CD8-positive, alpha-beta memory T cell (primary cell): ENCODE data around the gene TSPOAP1. TPM values are rescaled to one million over a fixed set of nuclear protein-coding genes. Genes with fewer than 3 reads are reported as not detected.

ENCODE experiments used
- CTCF ChIA-PET: fragments of 350-600 bp; sonication (Branson Sonifier 250); formaldehyde crosslinking; loops from one replicate; lab custom pipeline; 2021; ENCODE audit warnings: antibody characterized with exemption; lab: Charles Lee
- POLR2A ChIA-PET: fragments of 350-600 bp; sonication (Branson Sonifier 250); formaldehyde crosslinking; loops from one replicate; lab custom pipeline; 2021; ENCODE audit warnings: antibody characterized with exemption; lab: Charles Lee
- DNase-seq, 5 donors: peaks; one replicate each; pipeline versions ENCODE4 v3.0.0 to v3.0.0-alpha.2; 2020 to 2022; ENCODE audit warnings: mixed read lengths in 1 of 5
- H3K27ac ChIP-seq: one replicate; pipeline ENCODE4 v1.7.0; 2013; ENCODE audit warnings: low read depth, mild to moderate bottlenecking, low read length, moderate library complexity
- H3K27me3 ChIP-seq: 2 replicates; pipeline ENCODE4 v1.7.0; 2013; ENCODE audit warnings: low read length, mild to moderate bottlenecking; ENCODE audit not compliant: insufficient read depth, poor library complexity, severe bottlenecking
- H3K36me3 ChIP-seq: 2 replicates; pipeline ENCODE4 v1.7.0; 2013; ENCODE audit warnings: mild to moderate bottlenecking, low read length, moderate library complexity; ENCODE audit not compliant: insufficient read depth
- H3K4me1 ChIP-seq: 2 replicates; pipeline ENCODE4 v1.7.0; 2013; ENCODE audit warnings: mild to moderate bottlenecking, low read length, moderate library complexity; ENCODE audit not compliant: insufficient read depth
- H3K4me3 ChIP-seq: 2 replicates; pipeline ENCODE4 v1.7.0; 2013; ENCODE audit warnings: mild to moderate bottlenecking, low read length
- H3K9me3 ChIP-seq: 2 replicates; pipeline ENCODE4 v1.7.0; 2013; ENCODE audit warnings: mild to moderate bottlenecking, low read length
- H3K27ac Mint-ChIP-seq, 8 donors: one replicate each; pipeline ENCODE4 v1.8.0; 2020 to 2021; ENCODE audit warnings: mixed read lengths in 8 of 8, mild to moderate bottlenecking in 6 of 8, inconsistent platforms in 3 of 8, moderate library complexity in 3 of 8
- H3K27me3 Mint-ChIP-seq, 2 donors: one replicate each; pipeline ENCODE4 v1.8.0; 2020 to 2021; ENCODE audit warnings: mixed read lengths in 2 of 2, mild to moderate bottlenecking in 1 of 2, moderate library complexity in 1 of 2
- H3K36me3 Mint-ChIP-seq, 3 donors: one replicate each; pipeline ENCODE4 v1.8.0; 2020 to 2021; ENCODE audit warnings: mixed read lengths in 3 of 3, inconsistent platforms in 1 of 3, mild to moderate bottlenecking in 1 of 3
- H3K4me1 Mint-ChIP-seq, 3 donors: one replicate each; pipeline ENCODE4 v1.8.0; 2020 to 2021; ENCODE audit warnings: mixed read lengths in 3 of 3, inconsistent platforms in 1 of 3, mild to moderate bottlenecking in 1 of 3
- H3K4me3 Mint-ChIP-seq, 7 donors: one replicate each; pipeline ENCODE4 v1.8.0; 2020 to 2021; ENCODE audit warnings: mixed read lengths in 7 of 7, mild to moderate bottlenecking in 6 of 7, moderate library complexity in 4 of 7, inconsistent platforms in 2 of 7
- H3K9me3 Mint-ChIP-seq, 5 donors: one replicate each; pipeline ENCODE4 v1.8.0; 2020 to 2022; ENCODE audit warnings: mixed read lengths in 5 of 5, mild to moderate bottlenecking in 3 of 5, moderate library complexity in 2 of 5, inconsistent platforms in 1 of 5
- polyA plus RNA-seq: library from polyadenylated mRNA; unstranded; fragments of 300-500 nt; fragmentation: Illumina TruSeq; gene quantifications from one replicate; pipeline ENCODE4 v1.2.3, GENCODE V29; 2021
- total RNA-seq, 2 experiments: library from RNA; stranded (reverse); gene quantifications; one replicate each; pipeline ENCODE4 v1.2.3, GENCODE V29; 2021

Gene TSPOAP1
- total and polyA plus RNA-seq, 3 experiments from 2014 or later: 4.0 to 15.0 (median 14.4) TPM

GRCh38 chr17:58277802-58278595, 50.6 kb downstream of the TSPOAP1 start:
- H3K4me1 ChIP-seq: no peaks in the 10 kb centered on the region
- no peak overlapping the region for H3K27ac ChIP-seq
- Mint-ChIP-seq H3K27me3 (peaks cover 14 to 45% of the 10 kb centered on the region in 2 donors), H3K9me3 (no peaks in the 10 kb centered on the region), H3K4me1 (peaks cover 0 to 9% (median 7%) of the 10 kb centered on the region in 3 donors), H3K27ac (peak overlapping the region in 1 of 8 donors; percentile 78), H3K4me3 (no peak overlapping the region), H3K36me3 (no peaks in the 10 kb centered on the region)
- CTCF ChIA-PET: no interaction called here
- no peaks in the 10 kb centered on the region for H3K9me3 ChIP-seq
- POLR2A ChIA-PET: no interaction called here
- H3K27me3 ChIP-seq: no peaks in the 10 kb centered on the region
- no peaks in the 10 kb centered on the region for H3K36me3 ChIP-seq
- DNase-seq: no peak
- H3K4me3 ChIP-seq: no peak overlapping the region

- no peaks in the 10 kb centered on the region for H3K27me3 ChIP-seq
- no peak overlapping the region for H3K27ac Mint-ChIP-seq
- POLR2A ChIA-PET: no interaction called here
These were observed 51.3 kb downstream of the TSPOAP1 start for GRCh38 chr17:58277107-58277801.

GRCh38 chr17:58276423-58276822, 52.2 kb downstream of the TSPOAP1 start:
- no peaks in the 10 kb centered on the region for H3K9me3 ChIP-seq
- Mint-ChIP-seq H3K36me3 (no peaks in the 10 kb centered on the region), H3K27me3 (peaks cover 15 to 48% of the 10 kb centered on the region in 2 donors), H3K9me3 (no peaks in the 10 kb centered on the region), H3K27ac (no peak overlapping the region), H3K4me3 (no peak overlapping the region), H3K4me1 (peaks cover 0 to 9% (median 7%) of the 10 kb centered on the region in 3 donors)
- no peak overlapping the region for H3K4me3 ChIP-seq
- CTCF ChIA-PET: interaction anchor here (1.2 kb wide), 1 partner anchor 27 kb away, joined by 3 read pairs; no protein-coding TSS in a partner anchor
- no peaks in the 10 kb centered on the region for H3K36me3 ChIP-seq
- POLR2A ChIA-PET: no interaction called here
- H3K27me3 ChIP-seq: no peaks in the 10 kb centered on the region
- DNase-seq: no peak
- H3K27ac ChIP-seq: no peak overlapping the region
- H3K4me1 ChIP-seq: no peaks in the 10 kb centered on the region

More at GRCh38 chr17:58277107-58277801, 51.3 kb downstream of the TSPOAP1 start:
- H3K9me3 Mint-ChIP-seq: no peaks in the 10 kb centered on the region
- no peak overlapping the region for H3K4me3 ChIP-seq
- H3K9me3 ChIP-seq: no peaks in the 10 kb centered on the region
- peaks cover 15 to 48% of the 10 kb centered on the region in 2 donors for H3K27me3 Mint-ChIP-seq
- H3K4me1 ChIP-seq: no peaks in the 10 kb centered on the region
- CTCF ChIA-PET: no interaction called here
- no peak overlapping the region for H3K4me3 Mint-ChIP-seq
- no peaks in the 10 kb centered on the region for H3K36me3 ChIP-seq
- H3K36me3 Mint-ChIP-seq: no peaks in the 10 kb centered on the region
- peaks cover 0 to 9% (median 7%) of the 10 kb centered on the region in 3 donors for H3K4me1 Mint-ChIP-seq
- DNase-seq: peak in 1 of 5 donors; percentile 4
- H3K27ac ChIP-seq: no peak overlapping the region

- no peak overlapping the region for H3K4me3 Mint-ChIP-seq
- no peaks in the 10 kb centered on the region for H3K27me3 ChIP-seq
- POLR2A ChIA-PET: no interaction called here
These were observed 53.2 kb downstream of the TSPOAP1 start for GRCh38 chr17:58275417-58275816.

GRCh38 chr17:58273453-58274104, 55.0 kb downstream of the TSPOAP1 start:
- ChIA-PET CTCF (no interaction called here), POLR2A (no interaction called here)
- no peaks in the 10 kb centered on the region for H3K9me3 Mint-ChIP-seq
- H3K4me3 Mint-ChIP-seq: no peak overlapping the region
- H3K27ac ChIP-seq: no peak overlapping the region
- no peak overlapping the region for H3K27ac Mint-ChIP-seq
- no peaks in the 10 kb centered on the region for H3K36me3 Mint-ChIP-seq
- no peak overlapping the region for H3K4me3 ChIP-seq
- peaks cover 0 to 2% (median under 1%) of the 10 kb centered on the region in 3 donors for H3K4me1 Mint-ChIP-seq
- H3K27me3 ChIP-seq: no peaks in the 10 kb centered on the region
- no peaks in the 10 kb centered on the region for H3K9me3 ChIP-seq
- no peaks in the 10 kb centered on the region for H3K36me3 ChIP-seq
- H3K4me1 ChIP-seq: no peaks in the 10 kb centered on the region
- peaks cover 14 to 27% of the 10 kb centered on the region in 2 donors for H3K27me3 Mint-ChIP-seq
- DNase-seq: no peak

More at GRCh38 chr17:58275417-58275816, 53.2 kb downstream of the TSPOAP1 start:
- CTCF ChIA-PET: interaction anchor here (1.2 kb wide), 2 partner anchors 26 to 42 kb away, joined by 3 read pairs; no protein-coding TSS in a partner anchor
- H3K4me1 Mint-ChIP-seq: peaks cover 0 to 9% (median 7%) of the 10 kb centered on the region in 3 donors
- peak overlapping the region in 1 of 8 donors; percentile 93 for H3K27ac Mint-ChIP-seq
- H3K36me3 Mint-ChIP-seq: no peaks in the 10 kb centered on the region
- Histone ChIP-seq H3K27ac (no peak overlapping the region), H3K9me3 (no peaks in the 10 kb centered on the region), H3K36me3 (no peaks in the 10 kb centered on the region), H3K4me3 (no peak overlapping the region), H3K4me1 (no peaks in the 10 kb centered on the region)
- no peak for DNase-seq
- H3K9me3 Mint-ChIP-seq: no peaks in the 10 kb centered on the region
- H3K27me3 Mint-ChIP-seq: peaks cover 14 to 39% of the 10 kb centered on the region in 2 donors

- Mint-ChIP-seq H3K9me3 (no peaks in the 10 kb centered on the region), H3K4me3 (no peak overlapping the region), H3K27ac (no peak overlapping the region), H3K27me3 (peaks cover 15 to 21% of the 10 kb centered on the region in 2 donors), H3K4me1 (no peaks in the 10 kb centered on the region), H3K36me3 (no peaks in the 10 kb centered on the region)
- Histone ChIP-seq H3K27ac (no peak overlapping the region), H3K4me1 (no peaks in the 10 kb centered on the region), H3K27me3 (no peaks in the 10 kb centered on the region), H3K36me3 (no peaks in the 10 kb centered on the region), H3K4me3 (no peak overlapping the region), H3K9me3 (no peaks in the 10 kb centered on the region)
- ChIA-PET POLR2A (no interaction called here), CTCF (no interaction called here)
- no peak for DNase-seq
These were observed 56.0 kb downstream of the TSPOAP1 start for GRCh38 chr17:58272367-58273280.

GRCh38 chr17:58271216-58271931, 57.2 kb downstream of the TSPOAP1 start:
- Mint-ChIP-seq H3K27me3 (peaks cover 14 to 30% of the 10 kb centered on the region in 2 donors), H3K4me1 (no peaks in the 10 kb centered on the region), H3K27ac (no peak overlapping the region), H3K9me3 (no peaks in the 10 kb centered on the region), H3K4me3 (no peak overlapping the region), H3K36me3 (no peaks in the 10 kb centered on the region)
- H3K4me1 ChIP-seq: no peaks in the 10 kb centered on the region
- H3K36me3 ChIP-seq: no peaks in the 10 kb centered on the region
- DNase-seq: no peak
- CTCF ChIA-PET: no interaction called here
- H3K27ac ChIP-seq: no peak overlapping the region
- no peaks in the 10 kb centered on the region for H3K9me3 ChIP-seq
- no peaks in the 10 kb centered on the region for H3K27me3 ChIP-seq
- POLR2A ChIA-PET: no interaction called here
- no peak overlapping the region for H3K4me3 ChIP-seq
